KOPT-K1 (cell line): Measurements from ENCODE around the gene ASTN2.

Experiments
- H3K27ac ChIP-seq: fragments of 200-600 bp; sonication (generic); 2 replicates; pipeline ENCODE4 v1.5.1; 2016; ENCODE audit warnings: antibody characterized with exemption, mild to moderate bottlenecking, low read depth, low read length; ENCODE audit not compliant: poor library complexity, severe bottlenecking
- H3K36me3 ChIP-seq: fragments of 200-600 bp; sonication (generic); 2 replicates; pipeline ENCODE4 v1.5.1; 2017; ENCODE audit warnings: antibody characterized with exemption, mild to moderate bottlenecking, low read length, moderate library complexity; ENCODE audit not compliant: insufficient read depth
- H3K9me3 ChIP-seq: fragments of 200-600 bp; sonication (generic); 2 replicates; pipeline ENCODE4 v1.5.1; 2017; ENCODE audit warnings: antibody characterized with exemption, low read length, mild to moderate bottlenecking; ENCODE audit not compliant: insufficient read depth, poor library complexity, severe bottlenecking

The ASTN2 gene

GRCh38 chr9:116774421-116775180 lies 640.3 kb downstream of the ASTN2 start:
- Histone ChIP-seq H3K9me3 (no peaks in the 10 kb centered on the region), H3K27ac (no peak overlapping the region), H3K36me3 (no peaks in the 10 kb centered on the region)

GRCh38 chr9:116767219-116767618 lies 647.6 kb downstream of the ASTN2 start:
- no peak overlapping the region for H3K27ac ChIP-seq
- no peaks in the 10 kb centered on the region for H3K9me3 ChIP-seq
- no peaks in the 10 kb centered on the region for H3K36me3 ChIP-seq

- Histone ChIP-seq H3K27ac (no peak overlapping the region), H3K9me3 (no peaks in the 10 kb centered on the region), H3K36me3 (no peaks in the 10 kb centered on the region)
These were observed 649.8 kb downstream of the ASTN2 start for GRCh38 chr9:116765011-116765410.

GRCh38 chr9:116763770-116764169 lies 651.1 kb downstream of the ASTN2 start:
- H3K27ac ChIP-seq = no peak overlapping the region
- H3K9me3 ChIP-seq = no peaks in the 10 kb centered on the region
- H3K36me3 ChIP-seq = no peaks in the 10 kb centered on the region

- H3K27ac ChIP-seq = no peak overlapping the region
- H3K9me3 ChIP-seq = no peaks in the 10 kb centered on the region
- H3K36me3 ChIP-seq = no peaks in the 10 kb centered on the region
These were observed 654.2 kb downstream of the ASTN2 start for GRCh38 chr9:116760636-116761035.

GRCh38 chr9:116757030-116757429 lies 657.8 kb downstream of the ASTN2 start:
- H3K36me3 ChIP-seq = no peaks in the 10 kb centered on the region
- no peaks in the 10 kb centered on the region for H3K9me3 ChIP-seq
- no peak overlapping the region for H3K27ac ChIP-seq

- H3K27ac ChIP-seq = no peak overlapping the region
- H3K9me3 ChIP-seq = no peaks in the 10 kb centered on the region
- no peaks in the 10 kb centered on the region for H3K36me3 ChIP-seq
These were observed 661.5 kb downstream of the ASTN2 start for GRCh38 chr9:116753389-116753788.

- Histone ChIP-seq H3K27ac (no peak overlapping the region), H3K36me3 (no peaks in the 10 kb centered on the region)
These were observed 664.3 kb downstream of the ASTN2 start for GRCh38 chr9:116750510-116750909.

GRCh38 chr9:116749772-116750171 lies 665.1 kb downstream of the ASTN2 start:
- H3K27ac ChIP-seq = no peak overlapping the region

More at GRCh38 chr9:116750510-116750909, 664.3 kb downstream of the ASTN2 start:
- H3K9me3 ChIP-seq = no peaks in the 10 kb centered on the region

GRCh38 chr9:116749176-116749575 lies 665.7 kb downstream of the ASTN2 start:
- Histone ChIP-seq H3K36me3 (no peaks in the 10 kb centered on the region), H3K9me3 (no peaks in the 10 kb centered on the region), H3K27ac (no peak overlapping the region)

More at GRCh38 chr9:116749772-116750171, 665.1 kb downstream of the ASTN2 start:
- Histone ChIP-seq H3K36me3 (no peaks in the 10 kb centered on the region), H3K9me3 (no peaks in the 10 kb centered on the region)

GRCh38 chr9:116741742-116742141 lies 673.1 kb downstream of the ASTN2 start:
- H3K27ac ChIP-seq = no peak overlapping the region
- no peaks in the 10 kb centered on the region for H3K36me3 ChIP-seq
- H3K9me3 ChIP-seq = no peaks in the 10 kb centered on the region

- H3K36me3 ChIP-seq = no peaks in the 10 kb centered on the region
- no peaks in the 10 kb centered on the region for H3K9me3 ChIP-seq
- no peak overlapping the region for H3K27ac ChIP-seq
These were observed 673.6 kb downstream of the ASTN2 start for GRCh38 chr9:116741086-116741740.

GRCh38 chr9:116737152-116737546 lies 677.7 kb downstream of the ASTN2 start:
- Histone ChIP-seq H3K36me3 (no peaks in the 10 kb centered on the region), H3K9me3 (no peaks in the 10 kb centered on the region), H3K27ac (no peak overlapping the region)

- H3K9me3 ChIP-seq = no peaks in the 10 kb centered on the region
- no peak overlapping the region for H3K27ac ChIP-seq
- no peaks in the 10 kb centered on the region for H3K36me3 ChIP-seq
These were observed 678.3 kb downstream of the ASTN2 start for GRCh38 chr9:116736399-116737151.

GRCh38 chr9:116733010-116733641 lies 681.7 kb downstream of the ASTN2 start:
- Histone ChIP-seq H3K27ac (no peak overlapping the region), H3K36me3 (no peaks in the 10 kb centered on the region), H3K9me3 (no peaks in the 10 kb centered on the region)
